HEK293 (cell line): Measurements from ENCODE around the gene SMC5.

Experiments
- KLF16 ChIP-seq: fragments of 450-650 bp; formaldehyde crosslinking; IDR thresholded peaks from 2 replicates; pipeline ENCODE4 v1.5.1; 2017; ENCODE audit warnings: missing biosample characterization, missing genetic modification characterization
- PATZ1 ChIP-seq: fragments of 450-650 bp; formaldehyde crosslinking; IDR thresholded peaks from 2 replicates; pipeline ENCODE4 v1.5.1; 2016; ENCODE audit warnings: missing biosample characterization, missing genetic modification characterization
- YY1 ChIP-seq: fragments of 450-650 bp; formaldehyde crosslinking; IDR thresholded peaks from 2 replicates; pipeline ENCODE4 v1.5.1; 2018; ENCODE audit warnings: missing biosample characterization, missing genetic modification characterization
- ZBTB10 ChIP-seq: fragments of 450-650 bp; formaldehyde crosslinking; IDR thresholded peaks from 2 replicates; pipeline ENCODE4 v1.5.1; 2016; ENCODE audit warnings: missing biosample characterization, missing genetic modification characterization
- ZBTB11 ChIP-seq: fragments of 450-650 bp; formaldehyde crosslinking; conservative IDR thresholded peaks from 2 replicates; pipeline ENCODE4 v1.5.1; 2016; ENCODE audit warnings: low read depth, missing biosample characterization, missing genetic modification characterization
- ZBTB49 ChIP-seq: fragments of 450-650 bp; formaldehyde crosslinking; IDR thresholded peaks from 2 replicates; pipeline ENCODE4 v1.5.1; 2016; ENCODE audit warnings: missing biosample characterization, missing genetic modification characterization, low read depth
- ZBTB8A ChIP-seq: fragments of 450-650 bp; formaldehyde crosslinking; IDR thresholded peaks from 2 replicates; pipeline ENCODE4 v1.5.1; 2016; ENCODE audit warnings: missing biosample characterization, missing genetic modification characterization
- ZNF274 ChIP-seq, 2 experiments: fragments of 200-500 bp in 1 of 2; fragments of 450-650 bp in 1 of 2; sonication (Bioruptor generic) in 1 of 2; formaldehyde crosslinking in 1 of 2; IDR thresholded peaks; 2 replicates each; pipeline versions ENCODE4 v1.5.1 to v1.6.1; 2014 to 2016; ENCODE audit warnings: borderline replicate concordance in 1 of 2, inconsistent platforms in 1 of 2, low read length in 1 of 2, missing biosample characterization in 1 of 2, missing genetic modification characterization in 1 of 2
- ZNF292 ChIP-seq: fragments of 450-650 bp; formaldehyde crosslinking; IDR thresholded peaks from 2 replicates; pipeline ENCODE4 v1.5.1; 2016; ENCODE audit warnings: low read depth, missing biosample characterization, missing genetic modification characterization, borderline replicate concordance

GRCh38 chr9:70382709-70383605, 124.2 kb downstream of the SMC5 start:
- TF ChIP-seq KLF16 (tag by site-specific recombination) (no peak), ZBTB49 (tag by site-specific recombination) (no peak), ZNF274 (IDR thresholded peaks at IDR 0.05; ENCODE audit: low read length) (no peak), ZNF274 (tag by site-specific recombination; IDR thresholded peaks at IDR 0.05; ENCODE audit: borderline replicate concordance) (no peak), ZBTB11 (tag by site-specific recombination) (no peak), ZBTB10 (no peak), YY1 (no peak), ZBTB8A (tag by site-specific recombination) (no peak), ZNF292 (tag by site-specific recombination) (no peak), PATZ1 (tag by site-specific recombination) (no peak)
